B cell (primary cell): ENCODE results near the gene RNF148. TPM values are rescaled to one million over a fixed set of nuclear protein-coding genes. Genes with fewer than 3 reads are reported as not detected.

ENCODE experiments used
- ATAC-seq: fragments of 200-7000 bp; cut with Tn5 transposase; one replicate; pipeline ENCODE4 v1.10.0; 2021; ENCODE audit warnings: low read depth, mild to moderate bottlenecking, moderate number of reproducible peaks, moderate library complexity
- CTCF ChIA-PET: fragments of 350-600 bp; sonication (Branson Sonifier 250); formaldehyde crosslinking; loops from one replicate; lab custom pipeline; 2021; ENCODE audit warnings: antibody characterized with exemption, inconsistent platforms; lab: Charles Lee
- POLR2A ChIA-PET: fragments of 350-600 bp; sonication (Branson Sonifier 250); formaldehyde crosslinking; loops from one replicate; lab custom pipeline; 2021; ENCODE audit warnings: antibody characterized with exemption; lab: Charles Lee
- DNase-seq: peaks from one replicate; pipeline ENCODE4 v3.0.0; 2013
- H2AFZ ChIP-seq: 2 replicates; pipeline ENCODE4 v1.6.1; 2012; ENCODE audit warnings: mild to moderate bottlenecking, low read depth, low read length; ENCODE audit not compliant: insufficient read depth, poor library complexity, severe bottlenecking
- H3K27ac ChIP-seq, 2 donors: 1 replicate in 1 of 2; 2 replicates in 1 of 2; pipeline ENCODE4 v1.5.1; 2012 to 2013; ENCODE audit warnings: low read length in 2 of 2, mild to moderate bottlenecking in 2 of 2, moderate library complexity in 1 of 2
- H3K27me3 ChIP-seq, 4 experiments: fragments of 200-600 bp in 1 of 4; sonication (generic) in 1 of 4; replicated peaks in 1 of 4; 1 replicate in 2 of 4; 2 replicates in 2 of 4; pipeline versions ENCODE4 v1.6.1 to v1.7.0; 2013 to 2016; ENCODE audit warnings: low read length in 3 of 4, mild to moderate bottlenecking in 2 of 4, mixed read lengths in 1 of 4, moderate library complexity in 1 of 4; ENCODE audit not compliant: insufficient read depth in 4 of 4, control insufficient read depth in 3 of 4; ENCODE audit errors: control extremely low read depth in 1 of 4
- H3K36me3 ChIP-seq, 2 experiments: replicated peaks in 1 of 2; 1 replicate in 1 of 2; 2 replicates in 1 of 2; pipeline versions ENCODE4 v1.6.1 to v1.7.1; 2013; ENCODE audit warnings: low read length in 1 of 2; ENCODE audit not compliant: insufficient read depth in 2 of 2, control insufficient read depth in 1 of 2; ENCODE audit errors: control extremely low read depth in 1 of 2, extremely low read depth in 1 of 2
- H3K4me1 ChIP-seq, 2 donors: fragments of 200-600 bp in 1 of 2; sonication (generic) in 1 of 2; 1 replicate in 1 of 2; 2 replicates in 1 of 2; pipeline versions ENCODE4 v1.5.1 to v1.6.1; 2013 to 2017; ENCODE audit warnings: low read length in 2 of 2; ENCODE audit not compliant: control insufficient read depth in 2 of 2, insufficient read depth in 2 of 2
- H3K4me2 ChIP-seq: replicated peaks from 2 replicates; pipeline ENCODE3; 2012; ENCODE audit warnings: mild to moderate bottlenecking, low read depth, low read length; ENCODE audit not compliant: poor library complexity, severe bottlenecking
- H3K4me3 ChIP-seq, 5 experiments: fragments of 200-600 bp in 1 of 5; sonication (generic) in 1 of 5; 1 replicate in 3 of 5; 2 replicates in 2 of 5; pipeline versions ENCODE4 v1.5.1 to v1.7.0; 2011 to 2016; ENCODE audit warnings: low read length in 4 of 5, mild to moderate bottlenecking in 4 of 5, low read depth in 2 of 5, control low read depth in 1 of 5, moderate library complexity in 1 of 5; ENCODE audit not compliant: insufficient read depth in 1 of 5; ENCODE audit errors: control extremely low read depth in 1 of 5, extremely low read depth in 1 of 5
- H3K79me2 ChIP-seq: fragments of 200-600 bp; sonication (generic); one replicate; pipeline ENCODE4 v1.6.0; 2016; ENCODE audit warnings: low read length; ENCODE audit not compliant: control insufficient read depth, insufficient read depth
- H3K9ac ChIP-seq: fragments of 200-600 bp; sonication (generic); 2 replicates; pipeline ENCODE4 v1.6.1; 2017; ENCODE audit warnings: mild to moderate bottlenecking, low read length, moderate library complexity
- H3K9me3 ChIP-seq, 3 donors: one replicate each; pipeline versions ENCODE4 v1.6.1 to v1.7.1; 2013; ENCODE audit warnings: low read length in 2 of 3; ENCODE audit not compliant: control insufficient read depth in 2 of 3, insufficient read depth in 1 of 3; ENCODE audit errors: control extremely low read depth in 1 of 3
- H4K20me1 ChIP-seq: 2 replicates; pipeline ENCODE4 v1.6.0; 2012; ENCODE audit warnings: mild to moderate bottlenecking, low read length; ENCODE audit not compliant: insufficient read depth, control insufficient read depth, poor library complexity, severe bottlenecking
- H3K27ac Mint-ChIP-seq: one replicate; pipeline ENCODE4 v1.8.0; 2021; ENCODE audit warnings: mixed read lengths
- H3K27me3 Mint-ChIP-seq: one replicate; pipeline ENCODE4 v1.8.0; 2021; ENCODE audit warnings: mixed read lengths
- H3K4me1 Mint-ChIP-seq: one replicate; pipeline ENCODE4 v1.8.0; 2021; ENCODE audit warnings: mixed read lengths
- H3K4me3 Mint-ChIP-seq: one replicate; pipeline ENCODE4 v1.8.0; 2021; ENCODE audit warnings: mixed read lengths
- H3K9me3 Mint-ChIP-seq: one replicate; pipeline ENCODE4 v1.8.0; 2022; ENCODE audit warnings: mixed read lengths; ENCODE audit not compliant: insufficient read depth
- CTCF ChIP-seq: fragments of 200-600 bp; IDR thresholded peaks from one replicate; pipeline ENCODE4 v1.8.0; 2022; ENCODE audit warnings: antibody characterized with exemption, mild to moderate bottlenecking
- EZH2 ChIP-seq: IDR thresholded peaks from 2 replicates; pipeline ENCODE4 v1.6.1; 2012; ENCODE audit warnings: borderline replicate concordance, low read depth, mild to moderate bottlenecking, moderate library complexity, low read length; ENCODE audit not compliant: insufficient read depth, poor library complexity, severe bottlenecking
- WGBS: methylation state at CpG from one replicate; pipeline ENCODE4 v1.1.5; 2013; ENCODE audit warnings: missing lambda C conversion rate; ENCODE audit not compliant: insufficient coverage; 5-methylcytosine and 5-hydroxymethylcytosine counted together
- intact Hi-C: fragments of 100-400 bp; cut with micrococcal nuclease; formaldehyde crosslinking; loops from one replicate; pipeline ENCODE4 v1.10.0; 2022
- polyA plus RNA-seq: library from polyadenylated mRNA; depleted of rRNA; stranded (reverse); fragments of >200 nt; gene quantifications from 2 replicates; pipeline ENCODE4 v1.2.3, GENCODE V29; 2012
- total RNA-seq, 2 donors: library from RNA; stranded (reverse); fragments of 120-200 nt in 1 of 2; gene quantifications; 1 replicate in 1 of 2; 2 replicates in 1 of 2; pipeline versions ENCODE4 v1.2.3 to v1.2.4, GENCODE V29; 2013 to 2022

Gene RNF148
- total and polyA plus RNA-seq, 2 donors (not counting 1 experiment from before 2014, with no cell fraction given), result not detected

GRCh38 chr7:122717356-122718089 lies 14.8 kb upstream of the RNF148 start:
- DNase-seq, result no peak
- Mint-ChIP-seq H3K4me1 (no peaks in the 10 kb centered on the region), H3K27me3 (no peaks in the 10 kb centered on the region), H3K9me3 (no peaks in the 10 kb centered on the region), H3K27ac (no peak overlapping the region), H3K4me3 (no peak overlapping the region)
- no peak overlapping the region for H3K27ac ChIP-seq
- no peaks in the 10 kb centered on the region for H3K4me1 ChIP-seq
- peaks cover 0 to 4% (median 0%) of the 10 kb centered on the region in 3 donors for H3K9me3 ChIP-seq
- H3K27me3 ChIP-seq, result no peaks in the 10 kb centered on the region
- no peak overlapping the region for H3K9ac ChIP-seq
- H3K4me2 ChIP-seq, result no peak overlapping the region
- no peaks in the 10 kb centered on the region for H4K20me1 ChIP-seq
- ATAC-seq, result no peak
- H2AFZ ChIP-seq, result no peak overlapping the region
- no peak overlapping the region for H3K4me3 ChIP-seq
- WGBS, result 100% methylated on average over 1 of the region's 6 CpGs
- CTCF ChIA-PET, result no interaction called here
- POLR2A ChIA-PET, result no interaction called here
- no peak for TF ChIP-seq EZH2
- no peak for TF ChIP-seq CTCF
- intact Hi-C loops, result no loop called here
- no peaks in the 10 kb centered on the region for H3K79me2 ChIP-seq
- H3K36me3 ChIP-seq, result no peaks in the 10 kb centered on the region

DNA sequence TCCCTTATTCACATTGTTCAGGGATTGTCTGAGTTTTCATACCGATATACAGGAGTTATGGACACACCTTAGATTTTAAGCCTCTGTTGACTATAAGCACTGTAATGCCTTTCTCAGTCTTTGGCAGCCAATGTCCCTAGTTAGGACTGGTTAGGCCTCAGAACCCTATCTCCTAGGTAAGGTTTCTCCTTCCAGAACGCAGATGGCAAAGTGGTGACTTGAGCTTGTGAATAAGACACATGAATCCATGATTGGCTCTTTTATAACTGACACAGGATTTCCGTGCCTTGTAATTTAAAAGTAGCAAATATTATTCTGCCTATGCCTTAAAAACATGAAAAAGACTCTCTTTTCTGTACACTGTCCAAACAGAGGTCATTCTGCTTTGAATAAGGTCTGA lies 12.5 kb upstream of the RNF148 start:
- POLR2A ChIA-PET, result no interaction called here
- H3K9me3 Mint-ChIP-seq, result no peaks in the 10 kb centered on the region
- ATAC-seq (no peak), DNase-seq (no peak)
- no peak overlapping the region for H3K4me3 Mint-ChIP-seq
- no peaks in the 10 kb centered on the region for H3K4me1 Mint-ChIP-seq
- Histone ChIP-seq H3K4me1 (no peaks in the 10 kb centered on the region), H3K36me3 (no peaks in the 10 kb centered on the region), H2AFZ (no peak overlapping the region), H3K27me3 (no peaks in the 10 kb centered on the region), H3K9me3 (peaks cover 0 to 4% (median 0%) of the 10 kb centered on the region in 3 donors), H3K27ac (no peak overlapping the region), H3K79me2 (no peaks in the 10 kb centered on the region), H4K20me1 (no peaks in the 10 kb centered on the region), H3K4me2 (no peak overlapping the region), H3K9ac (no peak overlapping the region), H3K4me3 (no peak overlapping the region)
- CTCF ChIA-PET, result no interaction called here
- no peak overlapping the region for H3K27ac Mint-ChIP-seq
- H3K27me3 Mint-ChIP-seq, result no peaks in the 10 kb centered on the region
- TF ChIP-seq CTCF, result no peak
- no peak for TF ChIP-seq EZH2
- WGBS, result 94% methylated on average over 3 of the region's 3 CpGs
- intact Hi-C loops, result no loop called here
